22Rv1 (cell line): ENCODE data around the gene UTP18.
"Not testable (repeated sequence)": the region's sequence is repeated elsewhere in the genome, so short reads cannot be mapped to it uniquely, and the experiment has no call there.

Experiments
- ZFX ChIP-seq: fragments of 450-650 bp; IDR thresholded peaks from 2 replicates; pipeline ENCODE4 v1.6.1; 2017; ENCODE audit warnings: antibody characterized with exemption, borderline replicate concordance
- TF ChIP-seq, protein P1 (sequence below): fragments of 450-650 bp; IDR thresholded peaks from 2 replicates; pipeline ENCODE4 v1.5.1; 2017; ENCODE audit warnings: mild to moderate bottlenecking

DNA sequence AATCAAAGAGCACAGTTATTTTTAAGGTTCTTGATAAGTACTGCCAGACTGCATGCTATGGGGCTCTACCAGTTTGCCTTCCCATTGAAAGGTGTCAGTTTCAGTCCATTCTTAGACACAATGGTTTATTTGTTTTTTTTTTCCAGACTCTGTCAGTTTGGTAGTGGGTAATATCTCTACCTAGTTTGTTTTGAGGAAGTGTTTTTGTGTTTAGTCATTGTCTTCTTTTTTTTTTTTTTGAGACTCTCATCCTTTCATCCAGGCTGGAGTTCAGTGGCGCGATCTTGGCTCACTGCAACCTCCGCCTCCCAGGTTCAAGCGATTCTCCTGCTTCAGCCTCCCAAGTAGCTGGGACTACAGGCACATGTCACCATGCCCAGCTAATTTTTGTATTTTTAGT is 4.1 kb downstream of the UTP18 start:
- TF ChIP-seq, protein P1, sequence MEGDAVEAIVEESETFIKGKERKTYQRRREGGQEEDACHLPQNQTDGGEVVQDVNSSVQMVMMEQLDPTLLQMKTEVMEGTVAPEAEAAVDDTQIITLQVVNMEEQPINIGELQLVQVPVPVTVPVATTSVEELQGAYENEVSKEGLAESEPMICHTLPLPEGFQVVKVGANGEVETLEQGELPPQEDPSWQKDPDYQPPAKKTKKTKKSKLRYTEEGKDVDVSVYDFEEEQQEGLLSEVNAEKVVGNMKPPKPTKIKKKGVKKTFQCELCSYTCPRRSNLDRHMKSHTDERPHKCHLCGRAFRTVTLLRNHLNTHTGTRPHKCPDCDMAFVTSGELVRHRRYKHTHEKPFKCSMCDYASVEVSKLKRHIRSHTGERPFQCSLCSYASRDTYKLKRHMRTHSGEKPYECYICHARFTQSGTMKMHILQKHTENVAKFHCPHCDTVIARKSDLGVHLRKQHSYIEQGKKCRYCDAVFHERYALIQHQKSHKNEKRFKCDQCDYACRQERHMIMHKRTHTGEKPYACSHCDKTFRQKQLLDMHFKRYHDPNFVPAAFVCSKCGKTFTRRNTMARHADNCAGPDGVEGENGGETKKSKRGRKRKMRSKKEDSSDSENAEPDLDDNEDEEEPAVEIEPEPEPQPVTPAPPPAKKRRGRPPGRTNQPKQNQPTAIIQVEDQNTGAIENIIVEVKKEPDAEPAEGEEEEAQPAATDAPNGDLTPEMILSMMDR, result not testable (repeated sequence)
- not testable (repeated sequence) for TF ChIP-seq ZFX
